Smooth muscle cell (in vitro differentiated cells): ENCODE results near the gene PCGF3. TPM values are rescaled to one million over a fixed set of nuclear protein-coding genes. Genes with fewer than 3 reads are reported as not detected.
A peak's percentile ranks its signal among the peaks of the same experiment; 100 is the strongest.

Experiments used
- DNase-seq: peaks from one replicate; lab custom pipeline; 2025; ENCODE audit not compliant: unreplicated experiment; lab: John Stamatoyannopoulos, UW
- H2AFZ ChIP-seq: fragments of 200-600 bp; sonication (generic); 2 replicates; pipeline ENCODE4 v1.6.0; 2016; ENCODE audit warnings: antibody characterized with exemption, low read depth, mild to moderate bottlenecking
- H3F3A ChIP-seq: fragments of 200-600 bp; sonication (generic); 2 replicates; pipeline ENCODE4 v1.6.0; 2017; ENCODE audit warnings: antibody characterized with exemption, low read depth
- H3K27ac ChIP-seq: fragments of 200-600 bp; sonication (generic); 2 replicates; pipeline ENCODE4 v1.5.1; 2016; ENCODE audit warnings: low read depth, mild to moderate bottlenecking
- H3K27me3 ChIP-seq: fragments of 200-600 bp; sonication (generic); 2 replicates; pipeline ENCODE4 v1.6.1; 2016; ENCODE audit warnings: low read depth, mild to moderate bottlenecking
- H3K36me3 ChIP-seq: fragments of 200-600 bp; sonication (generic); 2 replicates; pipeline ENCODE4 v1.5.1; 2016; ENCODE audit warnings: low read depth
- H3K4me1 ChIP-seq: fragments of 200-600 bp; sonication (generic); 2 replicates; pipeline ENCODE4 v1.5.1; 2016; ENCODE audit warnings: low read depth
- H3K4me2 ChIP-seq: fragments of 200-600 bp; sonication (generic); 2 replicates; pipeline ENCODE4 v1.6.0; 2016; ENCODE audit warnings: mild to moderate bottlenecking
- H3K4me3 ChIP-seq: fragments of 200-600 bp; sonication (generic); 2 replicates; pipeline ENCODE4 v1.5.1; 2016; ENCODE audit warnings: mild to moderate bottlenecking
- H3K79me2 ChIP-seq: fragments of 200-600 bp; sonication (generic); 2 replicates; pipeline ENCODE4 v1.6.0; 2016; ENCODE audit warnings: low read depth, mild to moderate bottlenecking
- H3K9ac ChIP-seq: fragments of 200-600 bp; sonication (generic); 2 replicates; pipeline ENCODE4 v1.6.0; 2016; ENCODE audit warnings: low read depth
- H3K9me3 ChIP-seq: fragments of 200-600 bp; sonication (generic); replicated peaks from 2 replicates; pipeline ENCODE4 v1.5.1; 2016; ENCODE audit warnings: low read depth
- H4K20me1 ChIP-seq: fragments of 200-600 bp; sonication (generic); 2 replicates; pipeline ENCODE4 v1.6.0; 2016; ENCODE audit warnings: low read depth
- CTCF ChIP-seq: fragments of 200-600 bp; sonication (generic); IDR thresholded peaks from 2 replicates; pipeline ENCODE4 v1.5.1; 2017; ENCODE audit warnings: borderline replicate concordance, mild to moderate bottlenecking, antibody characterized with exemption; ENCODE audit not compliant: insufficient read depth, poor library complexity, severe bottlenecking
- WGBS: methylation state at CpG from one replicate; pipeline ENCODE4 v1.1.7; 2016; ENCODE audit warnings: low lambda C conversion rate; 5-methylcytosine and 5-hydroxymethylcytosine counted together
- polyA plus RNA-seq: library from polyadenylated mRNA; unstranded; fragments of >200 nt; fragmentation: Nextera tagmentation; extraction: Ambion mirVana; gene quantifications from 2 replicates; pipeline ENCODE4 v1.2.1, GENCODE V29; 2016
- total RNA-seq: library from RNA; depleted of rRNA; stranded (reverse); fragments of >200 nt; gene quantifications from 2 replicates; pipeline ENCODE4 v1.2.3, GENCODE V29; 2014

PCGF3 gene
- total and polyA plus RNA-seq, 2 experiments from 2014 or later: 29.6 to 45.4 TPM

GRCh38 chr4:721261-722168, 15.9 kb downstream of the PCGF3 start:
- Histone ChIP-seq H3K4me2 (no peak overlapping the region), H3K79me2 (peaks cover 90% of the 10 kb centered on the region), H3K27ac (peak overlapping the region; percentile 3), H4K20me1 (peaks cover 93% of the 10 kb centered on the region), H3K27me3 (no peaks in the 10 kb centered on the region), H2AFZ (no peak overlapping the region), H3F3A (no peaks in the 10 kb centered on the region), H3K4me3 (no peak overlapping the region), H3K9me3 (no peaks in the 10 kb centered on the region), H3K36me3 (no peaks in the 10 kb centered on the region), H3K4me1 (no peaks in the 10 kb centered on the region), H3K9ac (no peak overlapping the region)
- DNase-seq: no peak
- no peak for TF ChIP-seq CTCF
- 93% methylated on average over 22 of the region's 31 CpGs for WGBS

GRCh38 chr4:722169-722725, 16.6 kb downstream of the PCGF3 start:
- no peak for TF ChIP-seq CTCF
- H3K4me2 ChIP-seq: no peak overlapping the region
- H3K4me1 ChIP-seq: no peaks in the 10 kb centered on the region
- H3F3A ChIP-seq: no peaks in the 10 kb centered on the region
- H3K36me3 ChIP-seq: no peaks in the 10 kb centered on the region
- no peaks in the 10 kb centered on the region for H3K27me3 ChIP-seq
- no peaks in the 10 kb centered on the region for H3K9me3 ChIP-seq
- peaks cover 96% of the 10 kb centered on the region for H4K20me1 ChIP-seq
- no peak overlapping the region for H3K9ac ChIP-seq
- peaks cover 96% of the 10 kb centered on the region for H3K79me2 ChIP-seq
- WGBS: 92% methylated on average over 21 of the region's 47 CpGs
- H3K4me3 ChIP-seq: no peak overlapping the region
- H3K27ac ChIP-seq: no peak overlapping the region
- H2AFZ ChIP-seq: no peak overlapping the region
- no peak for DNase-seq

GRCh38 chr4:722851-723360, 17.3 kb downstream of the PCGF3 start:
- no peak overlapping the region for H2AFZ ChIP-seq
- no peak for TF ChIP-seq CTCF
- WGBS: 99% methylated on average over 61 of the region's 61 CpGs
- H3K9me3 ChIP-seq: no peaks in the 10 kb centered on the region
- H3K27ac ChIP-seq: no peak overlapping the region
- no peak overlapping the region for H3K4me3 ChIP-seq
- no peaks in the 10 kb centered on the region for H3F3A ChIP-seq
- peaks cover 96% of the 10 kb centered on the region for H3K79me2 ChIP-seq
- H4K20me1 ChIP-seq: peaks cover 96% of the 10 kb centered on the region
- H3K36me3 ChIP-seq: no peaks in the 10 kb centered on the region
- no peaks in the 10 kb centered on the region for H3K27me3 ChIP-seq
- DNase-seq: no peak
- H3K4me2 ChIP-seq: no peak overlapping the region
- H3K4me1 ChIP-seq: no peaks in the 10 kb centered on the region
- H3K9ac ChIP-seq: no peak overlapping the region
